Fibroblast of villous mesenchyme (primary cell): Measurements from ENCODE around the gene TSC22D1. TPM values are rescaled to one million over a fixed set of nuclear protein-coding genes. Genes with fewer than 3 reads are reported as not detected.
"Not testable (repeated sequence)": the region's sequence is repeated elsewhere in the genome, so short reads cannot be mapped to it uniquely, and the experiment has no call there.

ENCODE experiments used
- DNase-seq: peaks from one replicate; pipeline ENCODE4 v3.0.0-alpha.2; 2010; ENCODE audit warnings: low read depth
- H3K4me3 ChIP-seq: 2 replicates; pipeline ENCODE4 v1.5.1; 2011; ENCODE audit warnings: low read depth, mild to moderate bottlenecking, low read length
- total RNA-seq: library from RNA; depleted of rRNA; stranded (reverse); fragments of >200 nt; gene quantifications from 2 replicates; pipeline ENCODE4 v1.2.3, GENCODE V29; 2012
- TF ChIP-seq, protein P1 (sequence below): IDR thresholded peaks from 2 replicates; pipeline ENCODE4 v1.5.1; 2012; ENCODE audit warnings: low read depth, mild to moderate bottlenecking, low read length; ENCODE audit not compliant: insufficient read depth

The TSC22D1 gene
- total RNA-seq, 1 donor = 54.8 TPM

- no peak overlapping the region for H3K4me3 ChIP-seq
- TF ChIP-seq, protein P1, sequence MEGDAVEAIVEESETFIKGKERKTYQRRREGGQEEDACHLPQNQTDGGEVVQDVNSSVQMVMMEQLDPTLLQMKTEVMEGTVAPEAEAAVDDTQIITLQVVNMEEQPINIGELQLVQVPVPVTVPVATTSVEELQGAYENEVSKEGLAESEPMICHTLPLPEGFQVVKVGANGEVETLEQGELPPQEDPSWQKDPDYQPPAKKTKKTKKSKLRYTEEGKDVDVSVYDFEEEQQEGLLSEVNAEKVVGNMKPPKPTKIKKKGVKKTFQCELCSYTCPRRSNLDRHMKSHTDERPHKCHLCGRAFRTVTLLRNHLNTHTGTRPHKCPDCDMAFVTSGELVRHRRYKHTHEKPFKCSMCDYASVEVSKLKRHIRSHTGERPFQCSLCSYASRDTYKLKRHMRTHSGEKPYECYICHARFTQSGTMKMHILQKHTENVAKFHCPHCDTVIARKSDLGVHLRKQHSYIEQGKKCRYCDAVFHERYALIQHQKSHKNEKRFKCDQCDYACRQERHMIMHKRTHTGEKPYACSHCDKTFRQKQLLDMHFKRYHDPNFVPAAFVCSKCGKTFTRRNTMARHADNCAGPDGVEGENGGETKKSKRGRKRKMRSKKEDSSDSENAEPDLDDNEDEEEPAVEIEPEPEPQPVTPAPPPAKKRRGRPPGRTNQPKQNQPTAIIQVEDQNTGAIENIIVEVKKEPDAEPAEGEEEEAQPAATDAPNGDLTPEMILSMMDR = no peak
- DNase-seq = no peak
Observed at GRCh38 chr13:44459674-44460073, 116.5 kb downstream of the TSC22D1 start.

GRCh38 chr13:44458313-44458975, 117.7 kb downstream of the TSC22D1 start:
- DNase-seq = no peak
- no peak overlapping the region for H3K4me3 ChIP-seq
- TF ChIP-seq, protein P1 = no peak

GRCh38 chr13:44456212-44456611, 119.9 kb downstream of the TSC22D1 start:
- not testable (repeated sequence) for DNase-seq, H3K4me3 ChIP-seq

DNA sequence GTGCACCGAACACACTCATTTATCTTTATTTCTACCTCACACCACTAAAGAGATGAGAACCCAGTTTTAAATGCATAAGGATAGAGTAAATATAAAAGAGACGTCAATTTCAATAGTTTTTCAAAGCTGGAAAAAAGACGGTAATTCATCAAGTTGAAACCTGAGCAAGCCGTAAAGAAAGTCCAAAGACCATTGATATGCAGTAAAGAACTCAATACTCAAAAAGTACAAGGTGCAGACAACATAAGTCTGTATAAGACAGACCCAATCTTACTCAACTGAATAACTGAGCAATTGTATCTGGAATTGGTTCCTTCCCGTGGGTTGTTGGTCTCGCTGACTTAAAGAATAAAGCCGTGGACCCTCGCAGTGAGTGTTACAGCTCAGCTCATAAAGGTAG, 120.4 kb downstream of the TSC22D1 start:
- H3K4me3 ChIP-seq = no peak overlapping the region
- TF ChIP-seq, protein P1 = no peak
- DNase-seq = no peak

DNA sequence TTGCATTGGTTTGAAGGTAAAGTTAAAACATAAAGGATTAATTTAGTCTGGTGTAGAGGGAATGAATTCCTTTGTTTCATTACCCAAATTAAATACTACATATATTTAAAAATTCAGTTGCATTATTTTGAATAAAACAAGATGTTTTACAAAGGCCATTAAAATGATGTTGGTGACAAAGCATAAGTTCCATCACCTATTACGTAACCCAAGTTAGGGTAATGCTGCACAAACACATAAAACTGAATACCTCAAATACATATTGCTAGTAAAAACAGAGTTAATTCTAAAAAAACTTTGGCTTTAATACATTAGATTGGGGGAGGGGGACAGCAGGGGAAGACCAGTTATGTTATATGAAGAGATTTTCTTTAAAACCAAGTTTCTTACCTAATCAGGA, 122.2 kb downstream of the TSC22D1 start:
- TF ChIP-seq, protein P1 = no peak
- no peak overlapping the region for H3K4me3 ChIP-seq
- no peak for DNase-seq

DNA sequence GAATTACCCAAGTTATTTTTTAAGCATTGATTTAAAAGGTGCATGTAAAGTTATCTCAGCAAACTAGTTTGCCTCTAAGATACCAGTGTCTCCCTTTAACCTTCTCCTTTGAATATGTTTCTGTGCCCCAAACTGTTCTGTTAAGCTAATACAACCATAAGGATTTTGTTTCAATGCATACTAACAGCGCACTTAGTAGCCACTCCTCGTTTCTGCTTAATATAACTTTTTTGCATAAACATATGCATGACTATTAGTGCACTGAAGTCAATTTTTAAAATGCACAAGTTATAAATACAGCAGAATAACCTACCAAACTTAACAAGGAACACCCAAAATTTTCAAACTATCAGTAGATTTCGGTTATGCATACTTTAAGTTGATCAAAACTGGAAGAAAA, 123.1 kb downstream of the TSC22D1 start:
- no peak overlapping the region for H3K4me3 ChIP-seq
- no peak for DNase-seq
- TF ChIP-seq, protein P1 = no peak

DNA sequence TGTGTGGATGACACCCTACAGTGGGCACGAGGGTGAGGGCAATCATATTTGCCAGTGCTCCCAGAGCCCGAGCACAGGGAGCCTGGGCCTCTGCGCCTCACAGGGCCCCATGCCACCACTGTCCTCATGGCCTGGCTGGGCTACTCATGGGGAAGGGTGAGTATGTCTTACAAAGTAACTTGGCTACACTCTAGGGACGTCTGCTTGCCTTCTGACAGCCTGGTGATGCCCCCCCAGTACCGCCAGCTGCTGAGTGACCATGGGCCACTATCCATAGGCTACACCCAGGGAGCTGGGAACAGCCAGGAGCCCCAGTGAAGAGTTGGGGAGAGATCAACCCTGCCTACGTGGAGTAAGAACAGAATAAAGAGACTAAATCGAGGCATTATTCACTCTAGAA, 123.7 kb downstream of the TSC22D1 start:
- DNase-seq = no peak

More for the DNA sequence above, 123.7 kb downstream of the TSC22D1 start:
- no peak overlapping the region for H3K4me3 ChIP-seq
- TF ChIP-seq, protein P1 = no peak
